HG02623 (cell line): ENCODE results near the gene CNPPD1.

Experiments
- ATAC-seq: cut with Tn5 transposase; IDR thresholded peaks from one replicate; pipeline ENCODE4 v1.9.1; 2021; ENCODE audit warnings: moderate library complexity; ENCODE audit not compliant: unreplicated experiment

CNPPD1 gene

DNA sequence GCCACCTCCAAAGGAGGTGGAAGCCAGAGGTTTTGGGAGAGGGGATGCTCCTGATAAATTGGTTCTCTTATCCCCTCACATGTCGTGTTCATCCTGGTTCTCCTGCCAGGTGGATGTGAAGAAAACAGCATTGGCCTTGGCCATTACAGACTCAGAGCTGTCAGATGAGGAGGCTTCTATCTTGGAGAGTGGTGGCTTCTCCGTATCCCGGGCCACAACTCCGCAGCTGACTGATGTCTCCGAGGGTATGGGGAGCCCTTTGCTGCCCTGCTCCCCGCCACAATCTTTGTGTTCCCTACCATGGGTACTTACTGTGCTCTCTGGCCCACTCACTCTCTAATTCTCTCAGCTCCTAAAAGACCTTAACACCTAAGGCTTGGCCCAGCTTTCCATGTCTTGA lies 4.8 kb upstream of the CNPPD1 start:
- ATAC-seq = no peak

DNA sequence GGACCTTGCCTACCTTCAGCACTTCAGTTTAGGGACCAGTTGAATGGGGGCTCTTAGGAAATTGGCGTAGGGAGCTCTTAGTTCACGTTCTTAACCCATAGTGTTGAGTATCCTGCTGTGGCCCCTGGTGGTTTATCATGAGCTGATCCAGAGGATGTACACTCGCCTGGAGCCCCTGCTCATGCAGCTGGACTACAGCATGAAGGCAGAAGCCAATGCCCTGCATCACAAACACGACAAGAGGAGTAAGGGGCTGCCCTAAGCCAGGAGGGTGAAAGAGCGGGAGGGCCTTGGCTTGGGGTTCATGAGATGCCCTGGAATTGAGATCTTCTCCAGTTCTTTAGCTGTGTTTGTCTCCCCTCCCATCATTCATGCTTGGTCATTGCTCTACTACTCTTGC lies 4.2 kb upstream of the CNPPD1 start:
- ATAC-seq = no peak

DNA sequence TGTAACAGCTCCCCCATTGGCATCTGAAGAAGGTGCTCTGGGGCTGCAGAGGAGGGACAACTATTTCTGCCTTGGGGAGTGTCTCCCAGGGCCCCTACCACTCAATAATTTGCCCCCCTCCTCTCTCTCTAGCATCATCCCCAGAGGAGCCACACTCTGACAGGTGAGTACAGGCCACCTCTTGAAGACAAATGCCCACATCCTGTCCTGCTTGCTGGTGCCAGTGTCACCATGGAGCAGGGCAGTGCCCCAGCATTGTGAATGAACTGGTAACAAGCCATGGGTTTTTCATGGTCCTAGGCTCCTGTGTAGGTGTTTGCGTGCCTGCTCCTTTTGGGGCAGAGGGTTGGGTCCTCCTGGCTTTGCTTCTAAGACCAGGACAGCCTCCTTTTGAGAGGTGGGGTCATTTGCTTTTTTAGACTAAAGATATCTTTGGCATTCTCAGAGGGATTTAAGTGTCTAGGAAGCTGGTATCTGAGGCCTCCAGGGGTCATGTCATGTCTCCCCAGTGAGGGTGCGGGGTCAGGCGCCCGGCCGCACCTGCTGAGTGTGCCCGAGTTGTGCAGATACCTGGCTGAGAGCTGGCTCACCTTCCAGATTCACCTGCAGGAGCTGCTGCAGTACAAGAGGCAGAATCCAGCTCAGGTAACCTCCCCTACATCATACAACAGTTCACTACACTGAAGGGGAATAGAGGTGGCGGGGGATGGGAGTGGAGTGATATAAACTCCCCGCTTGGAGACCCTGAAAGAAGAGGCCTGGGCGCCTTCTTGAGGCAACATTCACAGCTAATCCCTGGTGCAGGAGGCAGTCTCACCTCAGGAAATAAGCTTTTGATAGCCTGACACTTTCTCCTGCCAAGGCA lies 3.1 kb upstream of the CNPPD1 start:
- ATAC-seq = no peak

DNA sequence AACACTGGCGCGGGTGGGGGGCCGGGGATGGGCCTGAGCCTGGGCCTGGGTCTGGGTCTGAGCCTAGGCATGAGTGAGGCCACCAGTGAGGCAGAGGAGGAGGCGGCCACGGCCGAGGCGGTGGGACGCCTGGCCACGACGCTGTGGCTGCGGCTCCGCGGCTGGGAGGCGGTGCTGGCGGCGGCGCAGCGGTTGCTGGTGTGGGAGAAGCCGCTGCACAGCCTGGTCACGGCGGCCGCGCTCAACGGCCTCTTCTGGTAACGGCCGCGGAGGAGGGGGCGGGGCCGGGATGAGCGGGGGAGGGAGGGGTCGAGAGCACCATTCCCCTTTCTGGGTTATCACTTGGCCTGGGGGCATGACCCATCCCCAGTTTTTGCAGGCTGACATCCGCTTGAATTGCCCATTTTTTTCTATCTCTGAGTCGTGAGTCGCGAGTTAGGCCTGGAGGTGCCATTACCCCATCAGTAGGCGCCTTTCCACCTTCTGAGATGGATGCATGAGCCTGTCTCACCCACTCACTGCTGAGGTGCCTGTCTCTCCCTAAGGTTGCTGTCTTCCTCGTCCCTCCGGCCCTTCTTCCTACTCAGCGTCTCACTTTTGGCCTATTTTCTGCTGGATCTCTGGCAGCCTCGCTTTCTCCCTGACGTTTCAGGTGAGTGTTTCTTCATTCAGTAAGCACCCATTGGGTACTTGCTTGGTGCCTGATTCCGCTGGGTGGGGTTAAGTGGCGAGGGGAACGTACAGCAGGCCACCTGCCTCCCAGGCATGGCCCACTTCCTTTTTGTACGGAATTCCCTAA lies 1.9 kb upstream of the CNPPD1 start:
- ATAC-seq = peak; percentile 9

DNA sequence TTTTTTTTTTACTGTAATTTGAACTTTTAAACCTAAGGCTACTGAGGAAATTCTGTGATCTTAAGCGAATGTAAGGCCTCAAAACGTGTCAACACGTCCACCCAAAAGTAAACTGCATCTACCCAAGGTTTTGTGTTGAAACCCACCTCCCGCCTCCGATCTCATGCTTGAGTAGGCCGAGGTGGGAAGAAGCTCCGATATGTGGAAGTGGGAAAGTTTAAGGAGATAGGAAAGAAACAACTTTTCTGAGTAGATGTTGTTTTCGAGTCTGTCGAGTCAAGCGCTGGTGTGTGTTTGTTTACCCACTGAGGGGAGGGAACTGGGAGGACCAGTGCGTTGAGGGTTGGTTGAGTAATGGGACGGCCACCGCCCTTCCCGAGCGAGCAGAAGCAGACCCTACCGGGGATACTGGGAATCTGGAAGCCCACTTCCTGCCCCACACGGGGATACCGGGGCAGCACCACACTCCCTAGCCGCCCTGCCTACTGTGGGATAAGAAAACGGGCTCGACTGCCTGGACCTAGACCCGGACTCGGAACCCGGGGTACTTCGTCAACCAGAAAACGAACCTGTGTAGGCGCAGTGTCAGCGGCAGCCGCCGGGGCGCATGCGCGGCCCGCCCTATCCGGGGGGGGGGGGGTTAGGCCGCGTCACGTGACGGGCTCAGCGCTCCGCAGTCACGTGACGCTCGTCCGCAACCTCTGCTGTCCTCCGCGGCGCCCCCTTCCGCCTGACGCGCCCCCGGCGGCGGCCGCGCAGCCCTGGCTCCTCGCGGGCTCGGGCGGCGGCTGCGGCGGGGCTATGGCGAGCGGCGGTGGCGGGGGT lies 1.0 kb upstream of the CNPPD1 start, which contains the start of gene RETREG2:
TSS of gene RETREG2 (plus strand) at position 724 of the 825 bp plus-strand sequence. CDS start at position 802, 78 bp downstream.
- peak; percentile 36 for ATAC-seq

DNA sequence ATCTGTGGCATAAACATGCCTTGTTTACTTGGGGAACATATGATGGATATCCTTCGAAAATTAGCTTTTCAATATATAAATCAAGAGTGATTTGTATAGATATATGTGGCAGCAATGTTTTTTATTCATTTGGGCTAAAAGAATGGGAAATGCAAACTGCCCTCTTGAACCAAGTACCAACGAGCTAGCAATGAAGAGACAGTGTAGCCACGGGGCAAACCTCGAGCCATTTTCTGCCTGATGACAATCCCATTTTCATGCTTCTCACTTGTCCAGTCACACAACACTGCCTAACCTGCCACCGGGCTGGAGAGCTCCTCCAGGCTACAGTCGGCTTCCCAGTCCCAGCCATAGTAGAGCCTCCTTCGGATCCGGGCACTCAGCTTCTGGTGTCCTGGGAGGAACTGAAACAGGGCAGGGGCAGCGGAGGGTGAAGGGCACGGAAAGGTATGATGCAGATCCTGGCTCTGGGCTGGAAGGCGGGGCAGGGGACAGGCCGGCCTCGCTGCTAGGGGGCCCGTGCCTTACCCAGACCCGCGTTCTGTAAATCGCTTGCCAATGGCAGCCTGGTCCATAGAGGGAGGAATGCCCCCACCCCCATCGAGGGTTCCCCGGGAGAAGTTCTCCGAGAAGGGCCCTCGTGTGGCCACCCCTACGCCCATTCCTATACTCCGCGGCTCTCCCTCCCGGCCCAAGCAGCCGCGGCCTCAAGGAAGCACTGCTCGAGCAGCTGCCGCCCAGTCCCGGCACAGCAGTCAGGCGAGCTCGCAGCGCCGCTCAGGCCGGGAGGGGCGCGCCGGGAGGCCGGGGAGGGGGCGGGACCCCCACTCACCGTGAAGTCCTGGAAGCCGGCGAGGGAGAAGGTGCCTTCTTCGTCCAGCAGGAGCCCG lies 552 bp downstream of the CNPPD1 start:
- peak; percentile 18 for ATAC-seq

DNA sequence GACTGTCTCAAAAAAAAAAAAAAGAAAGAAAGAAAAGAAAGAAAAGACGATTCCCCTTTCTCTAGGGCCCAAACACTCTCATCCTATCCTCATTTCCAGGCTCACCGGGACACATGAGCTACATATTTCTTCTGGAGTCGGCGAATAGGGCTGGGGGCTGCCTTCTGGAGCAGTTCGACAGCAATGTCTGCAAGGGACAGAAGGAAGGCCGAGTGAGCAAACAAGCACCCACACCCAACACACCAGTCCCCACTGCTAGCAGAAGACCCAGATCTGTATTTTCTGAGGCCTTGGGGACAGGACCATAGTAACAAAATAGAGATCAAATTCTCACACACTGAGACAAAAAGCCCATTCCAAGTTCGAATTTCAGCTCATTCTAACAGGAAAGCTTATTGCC lies 1.2 kb downstream of the CNPPD1 start:
- no peak for ATAC-seq

DNA sequence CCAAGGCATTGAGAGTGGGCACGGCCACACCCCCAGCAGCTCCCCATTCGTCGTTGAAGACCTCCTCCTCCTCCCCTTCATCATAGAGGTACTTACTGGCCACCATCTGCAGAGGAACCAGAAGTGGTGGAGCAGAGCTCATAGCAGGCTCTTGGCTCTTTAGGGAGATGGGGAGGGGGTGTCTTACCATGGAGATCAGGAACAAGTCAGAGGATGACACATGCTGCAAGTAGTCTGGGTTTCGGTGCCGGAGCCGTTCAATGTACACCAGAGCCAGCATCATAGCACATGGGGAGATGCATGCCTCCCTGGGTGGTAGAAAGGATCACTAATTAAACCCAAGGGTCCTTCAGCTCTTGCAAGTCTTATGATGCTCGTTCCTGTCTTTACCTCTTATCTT lies 1.9 kb downstream of the CNPPD1 start:
- ATAC-seq = no peak

DNA sequence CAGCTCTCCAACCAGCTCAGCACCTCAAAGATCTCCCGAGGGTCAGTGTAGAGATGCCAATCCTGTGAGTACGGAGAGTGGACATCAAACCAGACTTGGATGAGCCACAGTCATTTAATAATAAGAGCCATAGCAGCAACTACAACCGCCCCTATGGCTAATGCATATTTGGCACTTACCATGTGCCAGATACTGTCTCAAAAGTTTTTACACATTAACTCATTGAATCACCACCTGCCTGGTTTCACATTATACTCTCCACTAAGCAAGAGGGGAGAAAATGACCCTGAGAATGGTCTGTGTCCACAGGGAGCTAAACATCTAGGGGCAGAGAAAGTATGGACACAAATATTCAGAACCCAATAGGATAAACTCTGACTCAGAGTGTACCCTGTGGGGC lies 2.6 kb downstream of the CNPPD1 start:
- ATAC-seq = no peak

DNA sequence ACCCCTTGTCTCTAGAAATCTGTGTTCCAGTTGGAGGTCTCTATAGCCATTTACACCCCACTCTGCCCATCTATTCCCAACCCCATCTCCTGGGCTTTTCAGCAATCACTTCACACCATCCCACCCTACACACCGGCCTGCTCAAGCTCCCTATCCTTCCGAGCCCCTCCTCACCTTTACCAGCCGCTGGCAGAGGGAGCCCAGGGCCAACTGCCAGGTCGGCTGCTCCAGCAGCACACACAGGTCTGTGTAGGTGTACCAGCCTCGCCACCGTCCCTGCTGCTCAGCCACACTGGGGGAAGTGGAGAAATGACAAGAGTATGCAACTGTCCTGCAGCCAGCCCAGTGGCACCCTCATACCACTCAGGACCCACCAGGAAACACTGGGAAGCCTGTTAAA lies 3.5 kb downstream of the CNPPD1 start:
- no peak for ATAC-seq

DNA sequence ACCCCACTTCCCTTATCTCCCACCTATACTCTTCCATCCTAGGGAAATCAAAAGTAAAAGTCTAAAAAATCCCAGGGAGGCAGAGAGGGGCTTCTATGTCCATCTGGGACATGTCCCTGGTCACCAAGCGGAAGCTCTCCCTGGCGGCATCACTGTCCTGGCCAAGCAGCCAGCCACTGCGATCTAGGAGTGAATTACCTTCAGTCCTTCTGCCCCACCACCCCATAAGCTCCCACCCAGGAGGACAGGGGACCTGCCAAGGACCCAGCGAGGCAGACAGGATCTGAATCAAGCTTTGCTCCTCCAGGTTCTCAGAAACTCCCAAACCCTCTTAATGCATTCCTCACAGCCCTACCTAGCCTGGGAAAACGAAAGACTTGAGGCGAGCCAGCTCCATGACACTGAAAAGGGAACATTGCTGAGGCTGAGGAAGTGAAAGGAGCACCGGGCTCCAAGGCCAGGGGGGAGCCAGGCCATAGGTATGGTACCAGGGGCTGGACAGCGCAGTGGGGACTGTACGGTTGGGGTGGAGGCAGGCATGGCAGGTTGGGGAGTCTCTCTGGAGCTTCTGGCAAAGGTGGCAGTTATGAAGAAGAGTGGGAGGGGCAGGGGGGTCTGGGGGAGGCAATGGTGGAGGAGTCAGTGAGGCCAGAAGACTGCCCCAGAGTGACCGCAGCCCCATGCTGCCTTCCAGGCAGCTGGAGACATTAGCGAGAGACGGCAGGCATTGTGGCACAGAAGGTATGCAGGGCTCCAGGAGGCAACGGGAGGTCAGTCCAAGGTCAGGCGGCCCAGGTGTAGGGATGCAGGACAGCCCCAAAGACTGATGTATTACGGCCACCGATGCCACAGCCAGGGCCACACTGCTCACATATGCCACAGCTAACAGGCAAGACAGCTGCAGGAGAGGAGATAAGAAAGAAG lies 4.2 kb downstream of the CNPPD1 start:
- no peak for ATAC-seq

DNA sequence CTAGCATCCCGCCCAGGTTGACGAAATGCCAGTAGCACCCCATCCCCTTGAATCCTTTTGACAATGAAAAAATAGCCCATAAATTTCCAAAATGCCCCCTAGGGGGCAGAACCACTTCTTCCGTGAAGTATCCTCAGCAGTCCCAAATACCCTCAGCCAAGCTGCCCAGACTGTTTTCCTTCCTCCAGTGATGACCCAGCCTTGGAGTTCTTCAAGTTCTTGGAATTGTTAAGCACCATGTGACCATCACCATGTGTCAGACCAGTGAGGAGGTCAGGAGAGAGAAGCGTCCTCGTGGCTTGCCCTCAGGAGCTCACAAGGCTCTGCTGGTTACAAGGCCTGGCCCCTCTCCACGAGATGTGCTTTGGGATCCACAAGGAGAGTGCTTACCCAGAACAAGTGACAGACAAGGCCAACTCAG lies 5.5 kb downstream of the CNPPD1 start:
- no peak for ATAC-seq

DNA sequence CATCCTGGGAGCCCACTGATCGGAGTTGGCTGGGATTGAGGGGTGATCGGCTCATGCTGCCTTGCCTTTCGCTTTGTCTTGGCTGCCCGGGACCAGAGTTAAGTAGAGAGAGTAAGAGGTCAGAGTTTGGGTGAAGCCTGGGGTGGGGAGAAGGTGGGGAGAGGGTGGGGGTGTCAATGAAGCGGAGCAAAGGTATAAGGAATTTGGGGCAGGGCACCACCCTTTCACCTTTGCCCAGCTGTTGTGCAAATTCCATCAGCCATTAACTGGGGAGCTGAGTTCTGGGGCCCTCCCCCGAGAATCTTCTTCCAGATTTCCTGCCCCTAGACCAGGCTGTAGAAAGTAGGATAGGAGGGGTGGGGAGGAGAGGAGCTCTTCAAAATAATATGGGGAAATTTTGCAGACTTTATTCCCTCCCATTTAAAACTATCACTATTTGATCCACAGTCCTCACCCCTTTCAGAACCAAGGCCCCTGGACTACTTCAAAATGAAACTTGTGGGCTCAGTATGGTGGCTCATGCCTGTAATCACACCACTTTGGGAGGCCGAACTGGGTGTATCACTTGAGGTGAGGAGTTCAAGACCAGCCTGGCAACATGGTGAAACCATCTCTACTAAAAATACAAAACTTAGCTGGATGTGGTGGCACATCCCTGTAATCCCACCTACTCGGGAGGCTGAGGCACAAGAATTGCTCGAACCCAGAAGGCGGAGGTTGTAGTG lies 6.6 kb downstream of the CNPPD1 start, which contains the start of gene SLC23A3:
TSS of gene SLC23A3 (minus strand) at position 100 of the 725 bp plus-strand sequence. CDS start at position 55, 45 bp downstream.
- no peak for ATAC-seq

DNA sequence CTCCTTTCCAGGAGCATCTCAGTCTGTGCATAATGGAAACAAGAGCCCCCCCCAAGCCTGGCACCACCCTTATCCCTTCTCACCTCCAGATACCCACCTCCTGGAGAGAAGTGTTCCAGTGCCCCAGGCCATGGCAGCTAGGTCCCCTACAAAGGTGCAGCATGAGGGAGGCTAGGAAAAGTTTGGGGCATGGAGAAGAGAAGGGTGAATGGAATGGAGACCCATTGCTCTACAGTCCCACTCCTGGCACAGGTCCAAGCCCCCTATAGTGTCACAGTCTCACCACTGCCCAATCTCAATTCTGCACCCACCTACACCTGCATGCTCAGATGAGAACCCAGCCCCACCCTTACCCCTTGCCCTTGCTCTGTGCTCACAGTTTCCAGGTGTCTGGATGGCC lies 7.8 kb downstream of the CNPPD1 start:
- no peak for ATAC-seq

DNA sequence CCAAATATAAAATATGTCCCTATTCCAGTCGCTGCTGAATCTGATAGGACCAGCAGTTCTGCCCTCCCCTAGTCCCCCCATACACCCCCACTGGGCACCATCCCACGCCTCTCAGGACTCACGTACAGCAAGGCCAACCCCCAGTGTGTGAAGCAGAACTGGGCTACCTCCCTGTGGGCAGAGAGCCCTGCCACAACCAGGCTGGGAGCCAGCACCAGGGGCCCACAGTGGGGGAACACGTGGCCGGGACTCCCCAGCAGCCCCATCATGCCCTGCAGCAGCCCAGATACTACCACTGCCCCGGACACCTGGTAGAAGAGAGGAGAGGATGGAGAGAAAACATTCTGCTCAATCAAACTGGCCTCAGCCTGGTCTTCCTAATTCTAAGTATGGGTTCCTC lies 8.2 kb downstream of the CNPPD1 start:
- no peak for ATAC-seq

DNA sequence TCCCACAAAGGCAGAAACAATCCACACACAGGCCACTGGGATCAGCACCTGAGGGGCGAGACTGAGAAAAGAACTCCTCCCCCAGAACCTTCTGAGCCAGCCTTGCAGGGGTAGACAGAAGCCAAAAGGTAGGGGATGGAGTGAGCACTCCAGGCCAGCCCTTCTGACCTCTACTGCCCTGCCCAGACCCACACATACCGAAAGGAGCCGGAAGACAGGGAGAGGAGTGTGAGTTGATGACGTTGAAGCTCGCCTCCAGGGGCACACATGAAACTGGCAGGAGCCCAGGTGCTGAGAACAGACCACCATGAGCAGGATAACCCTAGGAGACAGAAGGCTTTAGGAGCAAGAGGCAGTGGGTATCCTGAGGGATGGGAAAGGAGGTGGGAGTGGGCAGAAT lies 8.7 kb downstream of the CNPPD1 start:
- ATAC-seq = no peak

DNA sequence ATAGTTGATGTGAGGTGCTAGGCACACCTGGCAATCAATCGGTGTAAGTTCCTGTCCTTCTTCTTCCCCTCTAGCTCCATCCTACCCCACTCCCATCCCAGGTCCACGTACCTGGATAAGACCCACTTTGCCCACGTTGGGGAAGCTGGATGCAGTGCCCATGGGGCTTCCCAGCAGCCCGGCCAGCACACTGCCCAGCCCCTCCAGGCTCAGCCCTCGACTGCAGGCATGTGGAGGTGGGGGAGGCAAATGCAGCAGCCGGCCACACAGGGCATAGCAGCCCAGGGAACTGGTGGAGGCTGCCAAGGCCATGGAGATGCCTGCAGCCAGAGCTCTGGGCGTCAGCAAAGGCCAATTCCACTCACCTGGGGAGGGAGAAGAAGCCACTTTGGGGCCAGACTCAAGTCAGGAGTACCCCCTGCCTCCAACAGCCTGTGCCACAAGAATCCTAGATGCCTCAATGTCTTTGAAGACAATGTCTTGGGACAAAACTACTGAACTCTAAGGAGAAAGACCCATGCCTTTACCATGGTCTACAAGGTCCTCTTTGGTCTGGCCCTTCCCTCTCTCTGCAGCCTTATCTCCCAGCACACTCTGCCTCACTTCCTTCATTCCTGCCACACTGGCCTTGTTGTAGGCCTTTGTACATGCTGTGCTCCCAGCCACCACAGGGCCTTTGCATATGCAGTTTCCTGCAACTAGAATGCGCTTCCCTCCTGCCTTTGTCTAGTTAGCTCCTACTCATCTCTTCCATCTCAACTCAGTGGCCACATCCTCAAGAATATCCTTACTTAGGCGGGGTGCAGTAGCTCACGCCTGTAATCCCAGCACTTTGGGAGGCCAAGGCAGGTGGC lies 11.4 kb downstream of the CNPPD1 start:
- no peak for ATAC-seq
